Right lobe of liver (tissue), 4 donors: ENCODE data around the gene SPNS1.
"Not testable (repeated sequence)": the region's sequence is repeated elsewhere in the genome, so short reads cannot be mapped to it uniquely, and the experiment has no call there.

Experiments used
- CTCF ChIP-seq, 4 donors: fragments of 200-600 bp in 3 of 4; fragments of 450-650 bp in 1 of 4; IDR thresholded peaks; one replicate each; pipeline versions ENCODE4 v1.5.1 to v1.8.0; 2016 to 2022; ENCODE audit warnings: antibody characterized with exemption in 4 of 4, mild to moderate bottlenecking in 2 of 4
- POLR2A ChIP-seq: fragments of 450-650 bp; IDR thresholded peaks from one replicate; pipeline ENCODE4 v1.6.1; 2017; ENCODE audit warnings: antibody characterized with exemption, mild to moderate bottlenecking
- donor health status: DM: no; HTN: no; CAD: no.
- donor health status: DM: no; HTN: no; CAD: no.
- donor health status: DM: no; HTN: yes; CAD: no.

- not testable (repeated sequence) for TF ChIP-seq CTCF (IDR thresholded peaks at IDR 0.05); POLR2A
Measured at GRCh38 chr16:28980330-28980729, 5.8 kb downstream of the SPNS1 start.
